ENCODE data around the gene KCTD7. TPM values are rescaled to one million over a fixed set of nuclear protein-coding genes. Genes with fewer than 3 reads are reported as not detected.
"Not testable (repeated sequence)": the region's sequence is repeated elsewhere in the genome, so short reads cannot be mapped to it uniquely, and the experiment has no call there.

KCTD7 gene
- total RNA-seq, 1 experiment from 2014 or later, result 28.0 TPM

GRCh38 chr7:66617295-66617694 lies 11.4 kb upstream of the KCTD7 start:
- Histone ChIP-seq H3K4me1 (ENCODE audit: control insufficient read depth, insufficient read depth, low read length) (no peaks in the 10 kb centered on the region), H3K27ac (ENCODE audit: low read length) (no peak overlapping the region), H3K27me3 (ENCODE audit: control insufficient read depth, insufficient read depth, low read length) (no peaks in the 10 kb centered on the region), H3K9me3 (ENCODE audit: control insufficient read depth, insufficient read depth, low read depth, low read length) (no peaks in the 10 kb centered on the region), H3K4me3 (ENCODE audit: low read depth in 2 of 2, low read length in 2 of 2) (no peak overlapping the region), H3K36me3 (ENCODE audit: control insufficient read depth, insufficient read depth, low read length) (no peaks in the 10 kb centered on the region)
- intact Hi-C loops (cut with micrococcal nuclease; ENCODE audit: unreplicated experiment), result no loop called here
- POLR2A ChIA-PET, result interaction anchor here (0.6 kb wide), 2 partner anchors 12 to 397 kb away, joined by 5 to 8 read pairs; no protein-coding TSS in a partner anchor
- in situ Hi-C loops (cut with HindIII; ENCODE audit: low pct_unique_long_range_greater_than_20kb, low sequenced_read_pairs), result no loop called here
- peak; percentile 71 for ATAC-seq
- CTCF ChIA-PET, result no interaction called here
- no TSS peak for BruUV-seq (replicated peaks)
- DNase-seq (ENCODE audit: low read depth, low spot score), result no peak
- no peak for TF ChIP-seq CTCF (IDR thresholded peaks at IDR 0.05)
- TF ChIP-seq POLR2AphosphoS5 (IDR thresholded peaks at IDR 0.05; ENCODE audit: low read depth, low read length), result no peak
- TF ChIP-seq SIN3A (IDR thresholded peaks at IDR 0.05; ENCODE audit: borderline replicate concordance, insufficient read depth, low read depth, low read length), result no peak
- TF ChIP-seq REST (IDR thresholded peaks at IDR 0.05; ENCODE audit: insufficient read depth in 1 of 2, low read depth in 2 of 2, low read length in 1 of 2), result no peak
- no peak for TF ChIP-seq TCF7L2 (IDR thresholded peaks at IDR 0.05; ENCODE audit: low read depth, low read length)

- BruUV-seq (replicated peaks); H3K27me3 ChIP-seq (ENCODE audit: control insufficient read depth, insufficient read depth, low read length); CTCF ChIA-PET; ATAC-seq; POLR2A ChIA-PET; intact Hi-C loops (cut with micrococcal nuclease; ENCODE audit: unreplicated experiment); in situ Hi-C loops (cut with HindIII; ENCODE audit: low pct_unique_long_range_greater_than_20kb, low sequenced_read_pairs); H3K4me3 ChIP-seq (ENCODE audit: low read depth in 2 of 2, low read length in 2 of 2); H3K9me3 ChIP-seq (ENCODE audit: control insufficient read depth, insufficient read depth, low read depth, low read length); H3K4me1 ChIP-seq (ENCODE audit: control insufficient read depth, insufficient read depth, low read length); H3K27ac ChIP-seq (ENCODE audit: low read length); DNase-seq (ENCODE audit: low read depth, low spot score); H3K36me3 ChIP-seq (ENCODE audit: control insufficient read depth, insufficient read depth, low read length): not testable (repeated sequence)
These were observed 9.2 kb upstream of the KCTD7 start for GRCh38 chr7:66619341-66619948.

DNA sequence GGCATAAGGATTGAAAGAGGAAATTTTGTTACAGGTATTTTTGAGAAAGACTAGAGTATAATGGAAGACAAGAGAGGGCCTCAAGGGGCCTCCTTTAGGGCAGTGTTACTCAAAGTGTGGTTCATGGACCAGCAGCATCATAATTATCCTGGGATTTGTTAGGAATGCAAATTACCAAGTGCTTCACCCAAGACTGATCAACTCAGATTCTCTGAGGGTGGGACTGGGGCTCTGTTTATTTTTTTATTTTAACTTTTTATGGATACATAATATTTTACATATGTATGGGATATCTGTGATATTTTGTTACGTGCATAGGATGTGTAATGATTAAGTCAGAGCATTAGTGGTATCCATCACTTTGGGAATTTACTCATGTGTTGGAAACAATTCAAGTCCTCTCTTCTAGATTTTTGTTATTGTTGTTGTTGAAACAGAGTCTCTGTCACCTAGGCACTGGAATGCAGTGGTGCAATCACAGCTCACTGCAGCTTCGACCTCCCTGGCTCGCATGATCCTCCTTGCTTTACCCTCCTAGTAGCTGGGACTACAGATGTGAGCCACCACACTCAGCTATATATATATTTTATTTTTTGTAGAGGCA lies 2.2 kb upstream of the KCTD7 start:
- Histone ChIP-seq H3K4me1 (ENCODE audit: control insufficient read depth, insufficient read depth, low read length) (peaks cover 4% of the 10 kb centered on the region; the same call in 1 of the 2 replicates), H3K27me3 (ENCODE audit: control insufficient read depth, insufficient read depth, low read length) (no peaks in the 10 kb centered on the region), H3K27ac (ENCODE audit: low read length) (no peak overlapping the region), H3K4me3 (ENCODE audit: low read depth in 2 of 2, low read length in 2 of 2) (no peak overlapping the region), H3K9me3 (ENCODE audit: control insufficient read depth, insufficient read depth, low read depth, low read length) (no peaks in the 10 kb centered on the region), H3K36me3 (ENCODE audit: control insufficient read depth, insufficient read depth, low read length) (no peaks in the 10 kb centered on the region)
- BruUV-seq (replicated peaks), result no TSS peak
- DNase-seq (ENCODE audit: low read depth, low spot score), result no peak
- intact Hi-C loops (cut with micrococcal nuclease; ENCODE audit: unreplicated experiment), result no loop called here
- in situ Hi-C loops (cut with HindIII; ENCODE audit: low pct_unique_long_range_greater_than_20kb, low sequenced_read_pairs), result no loop called here
- CTCF ChIA-PET, result no interaction called here
- POLR2A ChIA-PET, result no interaction called here
- TF ChIP-seq POLR2AphosphoS5 (IDR thresholded peaks at IDR 0.05; ENCODE audit: low read depth, low read length) (no peak), SIN3A (IDR thresholded peaks at IDR 0.05; ENCODE audit: borderline replicate concordance, insufficient read depth, low read depth, low read length) (no peak), CTCF (IDR thresholded peaks at IDR 0.05) (no peak), REST (IDR thresholded peaks at IDR 0.05; ENCODE audit: insufficient read depth in 1 of 2, low read depth in 2 of 2, low read length in 1 of 2) (no peak), TCF7L2 (IDR thresholded peaks at IDR 0.05; ENCODE audit: low read depth, low read length) (no peak)
- ATAC-seq, result no peak

All from Panc1 (cell line).